ENCODE measurements around the gene MOK.

DNA sequence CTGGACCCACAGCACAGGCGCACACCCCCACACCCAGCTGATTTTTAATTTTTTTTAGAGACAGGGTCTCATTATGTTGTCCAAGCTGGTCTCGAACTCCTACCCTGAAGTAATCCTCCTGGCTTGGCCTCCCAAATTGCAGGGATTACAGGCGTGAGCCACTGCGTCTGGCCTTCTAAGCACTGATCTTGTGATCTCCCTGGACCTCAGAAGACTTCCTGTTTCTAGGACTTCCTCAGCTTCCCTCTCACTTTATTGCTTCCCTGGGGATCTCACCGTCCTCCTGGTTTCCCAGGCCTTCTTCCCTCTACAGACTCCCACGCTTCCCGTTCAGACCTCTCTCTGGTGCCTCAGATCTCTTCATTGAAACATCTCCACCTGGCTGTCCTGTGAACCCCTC is 28.4 kb upstream of the MOK start:
- TF ChIP-seq, protein P1, sequence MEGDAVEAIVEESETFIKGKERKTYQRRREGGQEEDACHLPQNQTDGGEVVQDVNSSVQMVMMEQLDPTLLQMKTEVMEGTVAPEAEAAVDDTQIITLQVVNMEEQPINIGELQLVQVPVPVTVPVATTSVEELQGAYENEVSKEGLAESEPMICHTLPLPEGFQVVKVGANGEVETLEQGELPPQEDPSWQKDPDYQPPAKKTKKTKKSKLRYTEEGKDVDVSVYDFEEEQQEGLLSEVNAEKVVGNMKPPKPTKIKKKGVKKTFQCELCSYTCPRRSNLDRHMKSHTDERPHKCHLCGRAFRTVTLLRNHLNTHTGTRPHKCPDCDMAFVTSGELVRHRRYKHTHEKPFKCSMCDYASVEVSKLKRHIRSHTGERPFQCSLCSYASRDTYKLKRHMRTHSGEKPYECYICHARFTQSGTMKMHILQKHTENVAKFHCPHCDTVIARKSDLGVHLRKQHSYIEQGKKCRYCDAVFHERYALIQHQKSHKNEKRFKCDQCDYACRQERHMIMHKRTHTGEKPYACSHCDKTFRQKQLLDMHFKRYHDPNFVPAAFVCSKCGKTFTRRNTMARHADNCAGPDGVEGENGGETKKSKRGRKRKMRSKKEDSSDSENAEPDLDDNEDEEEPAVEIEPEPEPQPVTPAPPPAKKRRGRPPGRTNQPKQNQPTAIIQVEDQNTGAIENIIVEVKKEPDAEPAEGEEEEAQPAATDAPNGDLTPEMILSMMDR (conservative IDR thresholded peaks at IDR 0.05): no peak
- no peak for TF ChIP-seq ZFX (IDR thresholded peaks at IDR 0.05)

Measured in C4-2B (cell line).